HepG2 (cell line): ENCODE measurements around the gene OPALIN. TPM values are rescaled to one million over a fixed set of nuclear protein-coding genes. Genes with fewer than 3 reads are reported as not detected.

Source experiments
- ATAC-seq: fragments of 200-7000 bp; cut with Tn5 transposase; 3 replicates; pipeline ENCODE4 v1.9.1; 2020; ENCODE audit warnings: mild to moderate bottlenecking, moderate library complexity
- BruUV-seq: library from RNA; stranded (reverse); fragments of 400-500 nt; replicated peaks from 2 replicates; lab custom pipeline; 2021; lab: Mats Ljungman, UMichigan
- CTCF ChIA-PET: fragments of 300-600 bp; formaldehyde crosslinking; extraction: SDS; loops from one replicate; lab custom pipeline; 2021; ENCODE audit warnings: low total read pairs, inconsistent platforms, low intra/inter-chr PET ratio; lab: Yijun Ruan, JAX
- POLR2A ChIA-PET: fragments of 350-600 bp; sonication (Branson Sonifier 250); formaldehyde crosslinking; loops from one replicate; lab custom pipeline; 2020; ENCODE audit warnings: antibody characterized with exemption, inconsistent platforms; lab: Yijun Ruan, JAX
- DNase-seq: peaks from one replicate; pipeline ENCODE4 v3.0.0-alpha.2; 2015; ENCODE audit warnings: low spot score
- FAIRE-seq: peaks from 3 replicates; lab custom pipeline; 2011; peaks lifted over from hg19 to GRCh38; lab: Jason Lieb, UNC
- H2AFZ ChIP-seq: one replicate; pipeline ENCODE4 v1.6.1; 2011; ENCODE audit warnings: low read length, inconsistent platforms
- H3K27ac ChIP-seq: fragments of 300-600 bp; 3 replicates; pipeline ENCODE4 v1.8.0; 2011; ENCODE audit warnings: mixed run types, mild to moderate bottlenecking, mixed read lengths, low read length, inconsistent platforms; ENCODE audit not compliant: insufficient read depth; ENCODE audit errors: extremely low read length
- H3K27me3 ChIP-seq, 2 experiments: fragments of 200-600 bp in 1 of 2; 2 replicates in 1 of 2; 3 replicates in 1 of 2; pipeline versions ENCODE4 v1.6.0 to v1.8.0; 2011; ENCODE audit warnings: low read length in 2 of 2, mild to moderate bottlenecking in 2 of 2, moderate library complexity in 2 of 2, inconsistent platforms in 1 of 2; ENCODE audit not compliant: insufficient read depth in 2 of 2, control insufficient read depth in 1 of 2
- H3K36me3 ChIP-seq, 2 experiments: fragments of 200-600 bp in 1 of 2; replicated peaks in 1 of 2; 2 replicates in 1 of 2; 3 replicates in 1 of 2; pipeline versions ENCODE4 v1.5.1 to v1.8.0; 2011; ENCODE audit warnings: low read length in 2 of 2, inconsistent platforms in 1 of 2; ENCODE audit not compliant: insufficient read depth in 2 of 2, control insufficient read depth in 1 of 2
- H3K4me1 ChIP-seq: 2 replicates; pipeline ENCODE4 v1.5.1; 2012; ENCODE audit warnings: low read length, inconsistent platforms; ENCODE audit not compliant: insufficient read depth
- H3K4me2 ChIP-seq: 2 replicates; pipeline ENCODE4 v1.6.0; 2011; ENCODE audit warnings: low read depth, low read length, inconsistent platforms
- H3K4me3 ChIP-seq, 3 experiments: fragments of 200-600 bp in 1 of 3; sonication (generic), shearing (Covaris generic) in 1 of 3; replicated peaks in 1 of 3; 2 replicates each; pipeline ENCODE4 v1.5.1; 2011 to 2016; ENCODE audit warnings: low read length in 3 of 3, inconsistent platforms in 2 of 3, low read depth in 2 of 3, mild to moderate bottlenecking in 2 of 3, control low read depth in 1 of 3, mixed read lengths in 1 of 3; ENCODE audit not compliant: insufficient read depth in 1 of 3
- H3K79me2 ChIP-seq: one replicate; pipeline ENCODE4 v1.6.1; 2011; ENCODE audit warnings: low read length, inconsistent platforms; ENCODE audit not compliant: insufficient read depth
- H3K9ac ChIP-seq: 2 replicates; pipeline ENCODE4 v1.6.0; 2011; ENCODE audit warnings: mild to moderate bottlenecking, low read depth, low read length, inconsistent platforms; ENCODE audit not compliant: insufficient read depth
- H3K9me3 ChIP-seq: 2 replicates; pipeline ENCODE4 v1.5.1; 2012; ENCODE audit warnings: mild to moderate bottlenecking, low read length
- H4K20me1 ChIP-seq: 2 replicates; pipeline ENCODE4 v1.6.0; 2011; ENCODE audit warnings: inconsistent platforms, mild to moderate bottlenecking, low read length, moderate library complexity; ENCODE audit not compliant: insufficient read depth
- HES4 ChIP-seq: sonication (generic); formaldehyde crosslinking; IDR thresholded peaks from 2 replicates; pipeline ENCODE4 v1.9.0; 2021; ENCODE audit warnings: mild to moderate bottlenecking, missing genetic modification reagents, borderline replicate concordance
- RFXANK ChIP-seq: IDR thresholded peaks from 2 replicates; pipeline ENCODE4 v1.6.1; 2016
- RXRA ChIP-seq: sonication (generic); formaldehyde crosslinking; IDR thresholded peaks from 2 replicates; pipeline ENCODE4 v1.5.1; 2020; ENCODE audit warnings: missing genetic modification reagents
- ZNF260 ChIP-seq: sonication (generic); formaldehyde crosslinking; IDR thresholded peaks from 2 replicates; pipeline ENCODE4 v1.4.0; 2020; ENCODE audit warnings: missing genetic modification reagents, low read depth, mild to moderate bottlenecking, borderline replicate concordance
- ZNF839 ChIP-seq: sonication (generic); formaldehyde crosslinking; IDR thresholded peaks from 2 replicates; pipeline ENCODE4 v1.4.0; 2020; ENCODE audit warnings: missing genetic modification reagents, mild to moderate bottlenecking, borderline replicate concordance
- ZNF878 ChIP-seq: sonication (generic); formaldehyde crosslinking; IDR thresholded peaks from 2 replicates; pipeline ENCODE4 v1.8.1; 2023; ENCODE audit warnings: mild to moderate bottlenecking, missing genetic modification reagents, moderate library complexity
- WGBS: methylation state at CpG from one replicate; pipeline ENCODE4 v1.1.6; 2017; ENCODE audit warnings: low lambda C conversion rate; 5-methylcytosine and 5-hydroxymethylcytosine counted together
- in situ Hi-C: cut with HindIII; loops from 2 replicates; pipeline ENCODE4 v1.10.0; 2017; ENCODE audit warnings: low pct_unique_long_range_greater_than_20kb; ENCODE audit not compliant: extremely low pct_ligation_motif_present
- intact Hi-C: fragments of 100-400 bp; cut with micrococcal nuclease; formaldehyde crosslinking; loops from one replicate; pipeline ENCODE4 v1.10.0; 2022; ENCODE audit not compliant: unreplicated experiment
- polyA plus RNA-seq, 8 experiments: library from polyadenylated mRNA; depleted of rRNA in 3 of 8; stranded (reverse) in 7 of 8; unstranded in 1 of 8; fragments of >200 nt; fragmentation: Illumina TruSeq in 4 of 8; extraction: Trizol in 4 of 8; gene quantifications; 2 replicates each; pipeline versions ENCODE4 v1.2.1 to v1.2.3, GENCODE V29; 2011 to 2016; ENCODE audit warnings: low read depth in 4 of 8, missing spikeins in 1 of 8, mixed read lengths in 1 of 8; ENCODE audit not compliant: insufficient read depth in 1 of 8
- total RNA-seq, 5 experiments: library from RNA; depleted of rRNA; stranded (reverse); fragments of >200 nt; fragmentation: Illumina TruSeq; extraction: Trizol; gene quantifications; 2 replicates each; pipeline ENCODE4 v1.2.3, GENCODE V29; 2016; ENCODE audit warnings: low read depth in 1 of 5
- TF ChIP-seq, protein P1 (sequence below): sonication (generic); formaldehyde crosslinking; IDR thresholded peaks from 2 replicates; pipeline ENCODE4 v1.5.1; 2020; ENCODE audit warnings: missing genetic modification reagents, mild to moderate bottlenecking, borderline replicate concordance
- TF ChIP-seq, protein P2 (sequence below): sonication (generic); formaldehyde crosslinking; IDR thresholded peaks from 2 replicates; pipeline ENCODE4 v1.8.1; 2022; ENCODE audit warnings: low read depth, mild to moderate bottlenecking, missing genetic modification reagents
- TF ChIP-seq, protein P3 (sequence below): sonication (generic); formaldehyde crosslinking; IDR thresholded peaks from 2 replicates; pipeline ENCODE4 v1.9.0; 2021; ENCODE audit warnings: missing genetic modification reagents, borderline replicate concordance
- TF ChIP-seq, protein P4 (sequence below), 2 experiments: IDR thresholded peaks; 2 replicates each; pipeline ENCODE4 v1.6.1; 2011 to 2012; ENCODE audit warnings: low read length in 2 of 2, borderline replicate concordance in 1 of 2, low read depth in 1 of 2, mild to moderate bottlenecking in 1 of 2, moderate library complexity in 1 of 2

OPALIN gene
- total and polyA plus RNA-seq, 2 of the 13 experiments (the other 11 are each of a cell fraction or from before 2014, with no cell fraction given), result not detected

DNA sequence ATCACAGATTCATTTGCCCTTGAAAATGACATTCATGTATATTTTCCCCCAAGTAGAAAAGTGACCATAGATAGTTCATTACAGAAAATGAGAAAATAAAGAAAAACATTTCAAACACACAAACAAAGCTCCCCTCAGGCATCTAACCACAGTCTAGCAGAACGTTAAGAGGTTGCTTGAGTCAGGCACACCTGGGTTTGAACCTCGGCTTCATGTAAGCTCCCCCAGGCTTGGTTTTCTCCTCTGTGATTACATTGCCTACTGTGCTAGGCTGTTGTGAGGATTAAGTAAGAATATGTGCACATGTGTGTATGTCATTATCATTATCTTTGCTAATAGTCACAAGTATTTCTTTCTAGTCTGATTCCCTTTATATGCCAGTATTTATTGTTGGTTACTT is 45.5 kb downstream of the OPALIN start:
- Histone ChIP-seq H3K27ac (no peak overlapping the region), H3K4me2 (no peak overlapping the region), H3K4me3 (no peak overlapping the region), H3K9me3 (no peaks in the 10 kb centered on the region), H2AFZ (no peak overlapping the region), H3K36me3 (no peaks in the 10 kb centered on the region), H4K20me1 (no peaks in the 10 kb centered on the region), H3K4me1 (no peaks in the 10 kb centered on the region)
- CTCF ChIA-PET, result no interaction called here
- POLR2A ChIA-PET, result no interaction called here
- WGBS, result 16% methylated on average over 2 of the region's 2 CpGs
- ATAC-seq (no peak), FAIRE-seq (no peak), DNase-seq (no peak)
- BruUV-seq, result no TSS peak
- intact Hi-C loops, result no loop called here
- TF ChIP-seq RFXANK (CRISPR knock-in tag) (no peak), HES4 (CRISPR knock-in tag) (no peak), RXRA (CRISPR knock-in tag) (no peak), ZNF878 (CRISPR knock-in tag) (no peak), ZNF260 (no peak), ZNF839 (CRISPR knock-in tag) (no peak)
- TF ChIP-seq, protein P1, sequence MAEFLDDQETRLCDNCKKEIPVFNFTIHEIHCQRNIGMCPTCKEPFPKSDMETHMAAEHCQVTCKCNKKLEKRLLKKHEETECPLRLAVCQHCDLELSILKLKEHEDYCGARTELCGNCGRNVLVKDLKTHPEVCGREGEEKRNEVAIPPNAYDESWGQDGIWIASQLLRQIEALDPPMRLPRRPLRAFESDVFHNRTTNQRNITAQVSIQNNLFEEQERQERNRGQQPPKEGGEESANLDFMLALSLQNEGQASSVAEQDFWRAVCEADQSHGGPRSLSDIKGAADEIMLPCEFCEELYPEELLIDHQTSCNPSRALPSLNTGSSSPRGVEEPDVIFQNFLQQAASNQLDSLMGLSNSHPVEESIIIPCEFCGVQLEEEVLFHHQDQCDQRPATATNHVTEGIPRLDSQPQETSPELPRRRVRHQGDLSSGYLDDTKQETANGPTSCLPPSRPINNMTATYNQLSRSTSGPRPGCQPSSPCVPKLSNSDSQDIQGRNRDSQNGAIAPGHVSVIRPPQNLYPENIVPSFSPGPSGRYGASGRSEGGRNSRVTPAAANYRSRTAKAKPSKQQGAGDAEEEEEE (CRISPR knock-in tag), result no peak
- TF ChIP-seq, protein P2, sequence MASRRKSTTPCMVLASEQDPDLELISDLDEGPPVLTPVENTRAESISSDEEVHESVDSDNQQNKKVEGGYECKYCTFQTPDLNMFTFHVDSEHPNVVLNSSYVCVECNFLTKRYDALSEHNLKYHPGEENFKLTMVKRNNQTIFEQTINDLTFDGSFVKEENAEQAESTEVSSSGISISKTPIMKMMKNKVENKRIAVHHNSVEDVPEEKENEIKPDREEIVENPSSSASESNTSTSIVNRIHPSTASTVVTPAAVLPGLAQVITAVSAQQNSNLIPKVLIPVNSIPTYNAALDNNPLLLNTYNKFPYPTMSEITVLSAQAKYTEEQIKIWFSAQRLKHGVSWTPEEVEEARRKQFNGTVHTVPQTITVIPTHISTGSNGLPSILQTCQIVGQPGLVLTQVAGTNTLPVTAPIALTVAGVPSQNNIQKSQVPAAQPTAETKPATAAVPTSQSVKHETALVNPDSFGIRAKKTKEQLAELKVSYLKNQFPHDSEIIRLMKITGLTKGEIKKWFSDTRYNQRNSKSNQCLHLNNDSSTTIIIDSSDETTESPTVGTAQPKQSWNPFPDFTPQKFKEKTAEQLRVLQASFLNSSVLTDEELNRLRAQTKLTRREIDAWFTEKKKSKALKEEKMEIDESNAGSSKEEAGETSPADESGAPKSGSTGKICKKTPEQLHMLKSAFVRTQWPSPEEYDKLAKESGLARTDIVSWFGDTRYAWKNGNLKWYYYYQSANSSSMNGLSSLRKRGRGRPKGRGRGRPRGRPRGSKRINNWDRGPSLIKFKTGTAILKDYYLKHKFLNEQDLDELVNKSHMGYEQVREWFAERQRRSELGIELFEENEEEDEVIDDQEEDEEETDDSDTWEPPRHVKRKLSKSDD (CRISPR knock-in tag), result no peak
- TF ChIP-seq, protein P3, sequence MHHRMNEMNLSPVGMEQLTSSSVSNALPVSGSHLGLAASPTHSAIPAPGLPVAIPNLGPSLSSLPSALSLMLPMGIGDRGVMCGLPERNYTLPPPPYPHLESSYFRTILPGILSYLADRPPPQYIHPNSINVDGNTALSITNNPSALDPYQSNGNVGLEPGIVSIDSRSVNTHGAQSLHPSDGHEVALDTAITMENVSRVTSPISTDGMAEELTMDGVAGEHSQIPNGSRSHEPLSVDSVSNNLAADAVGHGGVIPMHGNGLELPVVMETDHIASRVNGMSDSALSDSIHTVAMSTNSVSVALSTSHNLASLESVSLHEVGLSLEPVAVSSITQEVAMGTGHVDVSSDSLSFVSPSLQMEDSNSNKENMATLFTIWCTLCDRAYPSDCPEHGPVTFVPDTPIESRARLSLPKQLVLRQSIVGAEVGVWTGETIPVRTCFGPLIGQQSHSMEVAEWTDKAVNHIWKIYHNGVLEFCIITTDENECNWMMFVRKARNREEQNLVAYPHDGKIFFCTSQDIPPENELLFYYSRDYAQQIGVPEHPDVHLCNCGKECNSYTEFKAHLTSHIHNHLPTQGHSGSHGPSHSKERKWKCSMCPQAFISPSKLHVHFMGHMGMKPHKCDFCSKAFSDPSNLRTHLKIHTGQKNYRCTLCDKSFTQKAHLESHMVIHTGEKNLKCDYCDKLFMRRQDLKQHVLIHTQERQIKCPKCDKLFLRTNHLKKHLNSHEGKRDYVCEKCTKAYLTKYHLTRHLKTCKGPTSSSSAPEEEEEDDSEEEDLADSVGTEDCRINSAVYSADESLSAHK, result no peak
- TF ChIP-seq, protein P4, sequence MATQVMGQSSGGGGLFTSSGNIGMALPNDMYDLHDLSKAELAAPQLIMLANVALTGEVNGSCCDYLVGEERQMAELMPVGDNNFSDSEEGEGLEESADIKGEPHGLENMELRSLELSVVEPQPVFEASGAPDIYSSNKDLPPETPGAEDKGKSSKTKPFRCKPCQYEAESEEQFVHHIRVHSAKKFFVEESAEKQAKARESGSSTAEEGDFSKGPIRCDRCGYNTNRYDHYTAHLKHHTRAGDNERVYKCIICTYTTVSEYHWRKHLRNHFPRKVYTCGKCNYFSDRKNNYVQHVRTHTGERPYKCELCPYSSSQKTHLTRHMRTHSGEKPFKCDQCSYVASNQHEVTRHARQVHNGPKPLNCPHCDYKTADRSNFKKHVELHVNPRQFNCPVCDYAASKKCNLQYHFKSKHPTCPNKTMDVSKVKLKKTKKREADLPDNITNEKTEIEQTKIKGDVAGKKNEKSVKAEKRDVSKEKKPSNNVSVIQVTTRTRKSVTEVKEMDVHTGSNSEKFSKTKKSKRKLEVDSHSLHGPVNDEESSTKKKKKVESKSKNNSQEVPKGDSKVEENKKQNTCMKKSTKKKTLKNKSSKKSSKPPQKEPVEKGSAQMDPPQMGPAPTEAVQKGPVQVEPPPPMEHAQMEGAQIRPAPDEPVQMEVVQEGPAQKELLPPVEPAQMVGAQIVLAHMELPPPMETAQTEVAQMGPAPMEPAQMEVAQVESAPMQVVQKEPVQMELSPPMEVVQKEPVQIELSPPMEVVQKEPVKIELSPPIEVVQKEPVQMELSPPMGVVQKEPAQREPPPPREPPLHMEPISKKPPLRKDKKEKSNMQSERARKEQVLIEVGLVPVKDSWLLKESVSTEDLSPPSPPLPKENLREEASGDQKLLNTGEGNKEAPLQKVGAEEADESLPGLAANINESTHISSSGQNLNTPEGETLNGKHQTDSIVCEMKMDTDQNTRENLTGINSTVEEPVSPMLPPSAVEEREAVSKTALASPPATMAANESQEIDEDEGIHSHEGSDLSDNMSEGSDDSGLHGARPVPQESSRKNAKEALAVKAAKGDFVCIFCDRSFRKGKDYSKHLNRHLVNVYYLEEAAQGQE (IDR thresholded peaks at IDR 0.05; ENCODE audit: borderline replicate concordance in 1 of 2, low read depth in 1 of 2, low read length in 2 of 2), result no peak
- TF ChIP-seq, all 625 proteins: peak for 0
- H3K9ac ChIP-seq, result no peak overlapping the region
- H3K79me2 ChIP-seq, result no peaks in the 10 kb centered on the region
- H3K27me3 ChIP-seq, result 0 out of 5 replicates have a peak, but pooled peaks cover 0 to 4% of the 10 kb centered on the region in 2 experiments
- in situ Hi-C loops, result no loop called here
